Upper lobe of left lung (tissue), 4 donors: ENCODE results near the gene EHMT1.

ENCODE experiments used
- POLR2A ChIP-seq, 4 donors: fragments of 450-650 bp; IDR thresholded peaks; one replicate each; pipeline ENCODE4 v1.5.1; 2016 to 2017; ENCODE audit warnings: antibody characterized with exemption in 4 of 4, mild to moderate bottlenecking in 2 of 4
- POLR2AphosphoS5 ChIP-seq, 2 donors: sonication (generic); formaldehyde crosslinking; IDR thresholded peaks; one replicate each; pipeline ENCODE4 v1.5.1; 2017; ENCODE audit warnings: antibody characterized with exemption in 2 of 2
- TF ChIP-seq, protein P1 (sequence below), 6 experiments: fragments of 450-650 bp in 4 of 6; fragments of 200-600 bp in 2 of 6; sonication (generic) in 2 of 6; IDR thresholded peaks; one replicate each; pipeline ENCODE4 v1.5.1; 2016 to 2019; ENCODE audit warnings: antibody characterized with exemption in 6 of 6

DNA sequence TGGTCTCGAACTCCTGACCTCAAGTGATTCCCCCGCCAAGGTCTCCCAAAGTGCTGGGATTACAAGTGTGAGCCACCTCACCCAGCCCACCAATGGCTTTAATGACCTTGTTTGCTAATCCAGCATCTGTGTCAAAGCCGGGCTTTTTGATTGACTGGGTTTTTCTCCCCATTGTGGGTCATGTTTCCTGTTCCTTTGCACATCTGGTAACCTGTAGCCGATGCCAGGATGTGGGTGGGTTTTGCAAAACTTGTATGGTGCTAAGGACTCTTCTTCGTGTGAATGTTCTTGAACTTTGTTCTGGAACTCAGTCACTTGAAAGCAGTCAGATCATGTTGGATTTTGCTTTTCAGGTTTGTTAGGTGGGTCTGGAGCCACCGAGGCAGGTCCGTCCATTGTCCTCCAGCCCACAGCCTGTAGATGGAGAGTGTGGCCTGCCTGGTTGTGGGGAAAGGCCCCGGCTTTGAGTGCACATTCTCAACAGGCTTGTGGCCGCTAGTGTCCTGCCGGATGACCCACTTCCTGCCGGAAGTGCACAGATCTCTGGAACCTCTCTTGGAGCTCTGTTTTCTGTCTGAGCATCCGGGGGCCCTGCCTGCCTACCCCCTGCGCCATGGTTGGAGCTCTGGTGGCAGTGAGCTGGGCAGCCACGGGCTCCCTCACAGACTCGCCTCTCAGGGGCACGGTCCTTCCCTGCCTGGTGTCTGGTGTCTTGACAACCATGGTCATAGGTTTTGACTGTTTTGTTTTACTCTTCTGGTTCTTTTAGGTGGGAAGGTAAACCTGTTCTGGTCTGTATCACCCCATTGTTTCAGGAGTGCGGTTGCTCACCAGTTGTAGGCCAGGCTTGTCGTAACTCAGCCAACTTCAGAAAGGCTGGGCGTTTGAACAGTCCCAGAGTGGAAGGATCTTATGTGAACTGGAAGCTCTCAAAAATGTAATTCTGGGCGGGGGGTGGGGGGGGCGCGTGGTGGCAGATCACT is 189.2 kb downstream of the EHMT1 start:
- TF ChIP-seq, protein P1, sequence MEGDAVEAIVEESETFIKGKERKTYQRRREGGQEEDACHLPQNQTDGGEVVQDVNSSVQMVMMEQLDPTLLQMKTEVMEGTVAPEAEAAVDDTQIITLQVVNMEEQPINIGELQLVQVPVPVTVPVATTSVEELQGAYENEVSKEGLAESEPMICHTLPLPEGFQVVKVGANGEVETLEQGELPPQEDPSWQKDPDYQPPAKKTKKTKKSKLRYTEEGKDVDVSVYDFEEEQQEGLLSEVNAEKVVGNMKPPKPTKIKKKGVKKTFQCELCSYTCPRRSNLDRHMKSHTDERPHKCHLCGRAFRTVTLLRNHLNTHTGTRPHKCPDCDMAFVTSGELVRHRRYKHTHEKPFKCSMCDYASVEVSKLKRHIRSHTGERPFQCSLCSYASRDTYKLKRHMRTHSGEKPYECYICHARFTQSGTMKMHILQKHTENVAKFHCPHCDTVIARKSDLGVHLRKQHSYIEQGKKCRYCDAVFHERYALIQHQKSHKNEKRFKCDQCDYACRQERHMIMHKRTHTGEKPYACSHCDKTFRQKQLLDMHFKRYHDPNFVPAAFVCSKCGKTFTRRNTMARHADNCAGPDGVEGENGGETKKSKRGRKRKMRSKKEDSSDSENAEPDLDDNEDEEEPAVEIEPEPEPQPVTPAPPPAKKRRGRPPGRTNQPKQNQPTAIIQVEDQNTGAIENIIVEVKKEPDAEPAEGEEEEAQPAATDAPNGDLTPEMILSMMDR (IDR thresholded peaks at IDR 0.05): no peak
- no peak for TF ChIP-seq POLR2AphosphoS5 (IDR thresholded peaks at IDR 0.05)
- no peak for TF ChIP-seq POLR2A (IDR thresholded peaks at IDR 0.05)
